CD4-positive, alpha-beta T cell treated with Interleukin-15 for 1 hour (primary cell): ENCODE results near the gene OCEL1.
"Not testable (repeated sequence)": the region's sequence is repeated elsewhere in the genome, so short reads cannot be mapped to it uniquely, and the experiment has no call there.

Experiments
- DNase-seq: peaks from one replicate; pipeline ENCODE4 v3.0.0-alpha.2; 2020

OCEL1 gene

GRCh38 chr19:17226002-17226933 is at the start of gene OCEL1:
TSS of gene OCEL1 (plus strand) at chr19:17226226. CDS start at chr19:17226248, 22 bp downstream.
- peak; percentile 97 for DNase-seq

DNA sequence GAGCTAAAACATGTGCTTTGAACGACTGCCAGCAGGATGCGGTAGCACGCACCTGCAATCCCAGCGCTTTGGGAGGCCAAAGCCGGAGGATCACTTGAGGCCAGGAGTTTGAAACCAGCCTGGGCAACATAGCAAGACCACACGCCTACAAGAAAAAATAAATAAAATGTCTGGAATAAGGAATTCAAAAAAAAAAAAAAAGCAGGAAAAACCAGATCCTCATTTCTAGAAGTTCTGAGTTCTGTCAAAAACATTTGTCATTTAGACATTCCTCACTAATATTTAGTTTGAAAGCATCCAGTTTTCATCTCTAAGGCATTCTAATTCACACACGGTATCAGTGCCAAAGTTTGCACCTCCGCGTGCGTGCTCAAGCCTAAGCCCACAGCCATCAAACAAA is 47.7 kb upstream of the OCEL1 start:
- no peak for DNase-seq

DNA sequence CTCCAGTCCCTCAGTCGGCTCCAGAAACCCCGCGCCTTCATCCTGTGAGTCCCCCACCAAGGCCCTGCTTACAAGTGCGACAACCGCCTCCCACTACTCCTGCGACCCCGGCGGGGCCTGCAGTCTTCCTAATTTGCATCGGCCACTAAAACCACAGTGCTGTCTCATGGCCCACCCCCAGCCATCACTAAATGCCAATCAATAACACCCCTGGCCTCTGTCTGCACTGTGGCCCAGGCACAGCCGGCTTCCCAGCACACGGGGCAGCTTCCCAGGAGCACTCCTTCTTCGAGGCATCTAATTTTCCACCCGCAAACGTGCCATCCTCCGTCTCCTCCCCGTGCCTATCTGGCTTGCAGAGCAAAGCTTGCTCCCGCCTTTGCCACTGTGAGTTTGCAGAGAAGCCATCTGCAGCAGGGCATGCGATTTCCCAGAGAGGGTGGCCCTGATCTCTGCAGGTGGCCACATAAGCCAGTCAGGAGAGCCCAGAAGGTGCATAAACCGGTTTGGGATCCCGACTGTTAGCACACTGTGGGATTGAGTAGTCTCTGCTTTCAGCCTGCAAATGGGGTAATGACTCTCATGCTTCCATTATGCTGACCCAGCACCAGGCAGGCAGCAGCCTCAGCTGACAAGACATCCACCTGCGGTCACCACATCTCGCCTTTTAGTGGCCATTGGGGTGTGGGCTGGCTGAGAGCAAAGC is 44.9 kb upstream of the OCEL1 start:
- DNase-seq = no peak

GRCh38 chr19:17183271-17183761 is 42.7 kb upstream of the OCEL1 start:
- no peak for DNase-seq

- DNase-seq = no peak
Measured at GRCh38 chr19:17183858-17184321, 42.1 kb upstream of the OCEL1 start.

- DNase-seq = peak; percentile 57
Measured at GRCh38 chr19:17184371-17184841, 41.6 kb upstream of the OCEL1 start.

DNA sequence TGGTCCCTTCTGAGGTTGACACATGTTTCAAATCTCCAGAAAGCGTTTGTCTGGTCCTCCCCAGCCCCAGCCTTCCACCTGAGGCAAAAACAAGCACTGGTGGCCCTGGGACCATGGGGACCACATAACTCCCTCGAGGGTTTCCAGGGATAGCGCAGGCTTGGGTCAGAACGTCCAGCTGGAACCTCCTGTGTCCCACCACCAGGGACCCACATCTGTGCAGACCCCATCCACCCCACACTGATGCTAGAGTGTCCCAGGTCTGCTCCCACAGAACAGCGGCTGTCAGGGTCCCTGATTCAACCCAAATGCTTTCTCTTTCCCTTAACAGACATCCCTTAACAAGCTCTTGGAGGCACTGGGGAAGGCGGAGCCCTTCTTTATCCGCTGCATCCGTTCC is 40.4 kb upstream of the OCEL1 start:
- no peak for DNase-seq

DNA sequence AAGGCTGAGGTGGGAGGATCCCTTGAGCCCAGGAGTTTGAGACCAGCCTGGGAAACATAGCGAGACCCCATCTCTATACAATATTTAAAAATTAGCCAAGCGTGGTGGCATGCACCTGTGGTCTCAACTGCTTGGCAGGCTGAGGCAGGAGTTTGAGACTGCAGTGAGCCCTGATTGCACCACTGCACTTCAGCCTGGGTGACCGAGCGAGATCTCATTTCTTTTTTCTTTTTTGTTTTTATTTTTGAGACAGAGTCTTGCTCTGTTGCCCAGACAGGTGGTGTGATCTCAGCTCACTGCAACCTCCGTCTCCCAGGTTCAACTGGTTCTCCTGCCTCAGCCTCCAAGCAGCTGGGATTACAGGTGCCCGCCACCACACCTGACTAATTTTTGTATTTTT is 34.3 kb upstream of the OCEL1 start:
- DNase-seq = not testable (repeated sequence)

DNA sequence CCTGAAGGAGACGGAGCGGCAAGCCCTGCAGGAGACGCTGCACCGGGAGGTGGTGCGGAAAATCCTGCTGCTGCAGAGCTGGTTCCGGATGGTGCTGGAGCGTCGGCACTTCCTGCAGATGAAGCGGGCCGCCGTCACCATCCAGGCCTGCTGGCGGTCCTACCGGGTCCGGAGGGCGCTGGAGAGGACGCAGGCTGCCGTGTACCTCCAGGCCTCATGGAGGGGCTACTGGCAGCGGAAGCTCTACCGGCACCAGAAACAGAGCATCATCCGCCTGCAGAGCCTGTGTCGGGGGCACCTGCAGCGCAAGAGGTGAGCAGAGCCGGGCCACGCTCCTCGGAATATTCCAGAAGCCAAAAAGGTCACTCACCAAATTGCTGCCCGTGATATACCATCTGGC is 33.3 kb upstream of the OCEL1 start:
- DNase-seq = no peak

- no peak for DNase-seq
Measured at GRCh38 chr19:17194608-17195007, 31.4 kb upstream of the OCEL1 start.

GRCh38 chr19:17195106-17195505 is 30.9 kb upstream of the OCEL1 start:
- DNase-seq = no peak

- no peak for DNase-seq
Measured at GRCh38 chr19:17196610-17197009, 29.4 kb upstream of the OCEL1 start.

DNA sequence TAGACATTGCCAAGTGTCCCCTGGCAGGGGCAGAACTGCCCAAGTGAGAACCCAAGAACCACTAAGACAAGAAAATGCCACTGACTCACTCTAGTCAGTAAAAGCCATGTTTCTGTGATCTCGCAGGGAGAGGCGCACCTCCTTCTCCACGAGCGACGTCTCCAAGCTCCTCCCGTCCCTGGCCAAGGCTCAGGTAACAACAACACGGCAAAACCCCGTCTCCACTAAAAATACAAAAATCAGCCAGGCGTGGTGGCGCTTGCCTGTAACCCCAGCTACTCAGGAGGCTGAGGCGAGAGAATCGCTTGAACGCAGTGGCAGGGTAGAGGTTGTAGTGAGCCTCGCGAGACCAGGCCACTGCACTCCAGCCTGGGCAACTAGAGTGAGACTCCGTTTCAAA is 28.4 kb upstream of the OCEL1 start:
- DNase-seq = no peak

DNA sequence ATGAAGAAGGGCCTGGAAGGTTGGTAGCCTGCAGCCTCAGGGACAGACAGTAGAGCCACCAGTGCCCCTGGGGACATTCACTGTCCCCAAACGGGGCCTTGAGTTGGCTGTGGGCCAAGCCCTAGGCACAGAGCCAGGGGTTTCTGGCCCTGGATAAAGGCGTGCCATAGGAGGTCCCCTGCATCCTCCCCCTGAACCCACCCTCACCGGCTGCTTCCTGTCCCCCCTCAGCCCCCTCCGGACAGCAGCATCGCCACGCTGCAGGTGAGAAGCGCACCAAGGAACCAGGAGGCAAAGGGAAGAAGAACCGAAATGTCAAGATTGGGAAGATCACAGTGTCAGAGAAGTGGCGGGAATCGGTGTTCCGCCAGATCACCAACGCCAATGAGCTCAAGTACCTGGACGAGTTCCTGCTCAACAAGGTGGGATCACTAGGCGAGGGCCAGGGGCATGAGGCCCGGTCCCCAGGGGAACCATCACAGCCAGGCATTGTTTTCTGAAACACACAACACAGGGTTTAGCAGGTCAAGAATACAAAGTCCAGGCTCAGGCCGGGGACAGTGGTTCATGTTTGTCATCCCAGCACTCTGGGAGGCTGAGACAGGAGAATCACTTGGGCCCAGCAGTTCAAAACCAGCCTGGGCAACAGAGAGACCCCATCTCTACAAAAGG is 25.5 kb upstream of the OCEL1 start:
- no peak for DNase-seq

GRCh38 chr19:17202249-17202648 is 23.8 kb upstream of the OCEL1 start:
- DNase-seq = no peak

DNA sequence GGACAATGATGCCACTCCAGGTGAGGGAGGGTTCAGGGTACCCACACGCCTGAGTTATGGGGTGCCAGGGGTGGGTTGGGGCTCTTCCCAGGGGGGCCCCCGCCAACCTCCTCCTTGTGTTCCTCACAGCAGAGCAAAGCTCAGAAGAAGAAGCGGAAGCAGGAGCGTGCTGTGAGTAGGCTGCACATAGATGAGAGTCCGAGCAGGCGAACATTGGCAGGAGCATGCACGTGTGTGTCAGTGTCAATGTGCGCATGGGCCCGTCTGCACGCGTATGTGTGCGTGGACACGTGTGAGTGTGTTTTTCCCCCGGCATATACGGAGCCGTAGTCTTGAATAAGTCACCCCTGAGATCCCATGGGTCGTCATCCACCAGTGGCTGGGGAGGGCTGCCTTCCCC is 23.3 kb upstream of the OCEL1 start:
- DNase-seq = no peak

DNA sequence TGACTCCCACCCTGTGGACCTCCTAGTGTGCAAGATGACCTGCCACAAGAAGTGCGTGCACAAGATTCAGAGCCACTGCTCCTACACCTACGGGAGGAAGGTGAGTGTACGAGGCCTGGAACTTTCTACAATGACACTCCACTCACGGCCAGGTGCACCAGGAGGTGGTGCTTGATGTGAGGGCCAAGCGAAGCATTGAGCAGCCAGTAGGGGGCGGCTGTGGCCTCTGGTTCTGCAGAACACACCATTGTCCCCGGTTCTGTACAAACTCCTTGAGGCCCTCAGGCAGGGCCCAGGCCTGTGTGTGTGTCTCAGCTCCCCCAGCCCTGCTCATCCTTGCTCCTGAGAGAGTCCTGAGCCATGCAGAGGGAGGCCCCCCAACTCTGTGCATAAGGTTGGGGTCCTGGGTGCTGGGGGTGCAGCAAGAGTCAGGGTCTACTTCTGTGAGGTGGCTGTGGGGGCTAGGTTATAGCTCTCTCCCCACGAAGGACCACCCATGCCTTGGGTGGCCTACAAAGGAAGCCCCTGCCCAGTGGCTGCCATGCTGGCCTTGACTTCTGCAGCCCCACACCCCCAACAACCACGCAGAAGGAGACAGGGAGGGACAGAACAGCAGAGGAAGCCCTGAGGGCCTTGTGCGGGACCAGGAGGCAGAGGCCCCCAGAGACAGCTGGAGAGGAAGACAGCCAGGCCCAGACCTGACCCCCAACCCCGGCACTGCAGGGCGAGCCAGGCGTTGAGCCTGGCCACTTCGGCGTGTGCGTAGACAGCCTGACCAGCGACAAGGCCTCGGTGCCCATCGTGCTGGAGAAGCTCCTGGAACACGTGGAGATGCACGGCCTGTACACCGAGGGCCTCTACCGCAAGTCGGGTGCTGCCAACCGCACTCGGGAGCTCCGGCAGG is 20.5 kb upstream of the OCEL1 start:
- peak; percentile 65 for DNase-seq

- DNase-seq = no peak
Measured at GRCh38 chr19:17206736-17207581, 19.1 kb upstream of the OCEL1 start.

- peak; percentile 61 for DNase-seq
Measured at GRCh38 chr19:17209126-17210036, 16.6 kb upstream of the OCEL1 start.

GRCh38 chr19:17210296-17210695 is 15.7 kb upstream of the OCEL1 start:
- DNase-seq = no peak
